OCI-LY1 (cell line): ENCODE results near the gene TOR1B.

Experiments
- H2AFZ ChIP-seq: fragments of 200-600 bp; sonication (generic), shearing (Covaris generic); 2 replicates; pipeline ENCODE4 v1.6.0; 2014; ENCODE audit warnings: antibody characterized with exemption, mild to moderate bottlenecking, low read length
- H3F3A ChIP-seq: fragments of 200-600 bp; sonication (generic), shearing (Covaris generic); 2 replicates; pipeline ENCODE4 v1.6.0; 2014; ENCODE audit warnings: mild to moderate bottlenecking, antibody characterized with exemption, low read length, moderate library complexity; ENCODE audit not compliant: insufficient read depth
- H3K27ac ChIP-seq: fragments of 200-600 bp; sonication (generic); 2 replicates; pipeline ENCODE4 v1.5.1; 2014; ENCODE audit warnings: low read length, mixed run types, mild to moderate bottlenecking, low read depth; ENCODE audit not compliant: poor library complexity, severe bottlenecking
- H3K27me3 ChIP-seq: fragments of 200-600 bp; sonication (generic); 2 replicates; pipeline ENCODE4 v1.6.0; 2014; ENCODE audit warnings: antibody characterized with exemption, mild to moderate bottlenecking, low read length, moderate library complexity; ENCODE audit not compliant: insufficient read depth
- H3K36me3 ChIP-seq: fragments of 200-600 bp; sonication (generic); 2 replicates; pipeline ENCODE4 v1.6.1; 2014; ENCODE audit warnings: mild to moderate bottlenecking, antibody characterized with exemption, low read length, moderate library complexity, mixed read lengths; ENCODE audit not compliant: insufficient read depth
- H3K4me1 ChIP-seq: fragments of 200-600 bp; sonication (generic); 2 replicates; pipeline ENCODE4 v1.5.1; 2014; ENCODE audit warnings: mild to moderate bottlenecking, low read length, moderate library complexity; ENCODE audit not compliant: insufficient read depth, severe bottlenecking
- H3K4me2 ChIP-seq: fragments of 200-600 bp; sonication (generic), shearing (Covaris generic); 2 replicates; pipeline ENCODE4 v1.6.1; 2014; ENCODE audit warnings: low read length
- H3K4me3 ChIP-seq: fragments of 200-600 bp; sonication (generic); 2 replicates; pipeline ENCODE4 v1.5.1; 2014; ENCODE audit warnings: low read length, low read depth, mild to moderate bottlenecking, mixed read lengths; ENCODE audit not compliant: poor library complexity, severe bottlenecking
- H3K79me2 ChIP-seq: fragments of 200-600 bp; shearing (Covaris generic); 2 replicates; pipeline ENCODE4 v1.6.1; 2016; ENCODE audit warnings: mixed run types, low read length, mixed read lengths; ENCODE audit not compliant: insufficient read depth
- H3K9ac ChIP-seq: fragments of 200-600 bp; sonication (generic), shearing (Covaris generic); 2 replicates; pipeline ENCODE4 v1.6.1; 2014; ENCODE audit warnings: mild to moderate bottlenecking, low read length, mixed read lengths
- H3K9me2 ChIP-seq: fragments of 200-600 bp; sonication (generic), shearing (Covaris generic); 2 replicates; pipeline ENCODE4 v1.6.1; 2014; ENCODE audit warnings: low read depth, mild to moderate bottlenecking, low read length, mixed read lengths
- H3K9me3 ChIP-seq: fragments of 200-600 bp; shearing (Covaris generic); 2 replicates; pipeline ENCODE4 v1.6.1; 2014; ENCODE audit warnings: low read length, mixed read lengths
- H4K20me1 ChIP-seq: fragments of 200-600 bp; sonication (generic), shearing (Covaris generic); 2 replicates; pipeline ENCODE4 v1.6.0; 2016; ENCODE audit warnings: mild to moderate bottlenecking, low read length; ENCODE audit not compliant: insufficient read depth
- EZH2 ChIP-seq: fragments of 200-600 bp; sonication (generic), shearing (Covaris generic); IDR thresholded peaks from 2 replicates; pipeline ENCODE4 v1.8.0; 2017; ENCODE audit warnings: borderline replicate concordance, mixed run types, mild to moderate bottlenecking, antibody characterized with exemption, low read length, moderate library complexity, mixed read lengths
- TF ChIP-seq, protein P1 (sequence below): fragments of 200-600 bp; sonication (generic), shearing (Covaris generic); IDR thresholded peaks from 2 replicates; pipeline ENCODE4 v1.5.1; 2017; ENCODE audit warnings: mild to moderate bottlenecking, antibody characterized with exemption, low read length, moderate library complexity, mixed read lengths

The TOR1B gene

DNA sequence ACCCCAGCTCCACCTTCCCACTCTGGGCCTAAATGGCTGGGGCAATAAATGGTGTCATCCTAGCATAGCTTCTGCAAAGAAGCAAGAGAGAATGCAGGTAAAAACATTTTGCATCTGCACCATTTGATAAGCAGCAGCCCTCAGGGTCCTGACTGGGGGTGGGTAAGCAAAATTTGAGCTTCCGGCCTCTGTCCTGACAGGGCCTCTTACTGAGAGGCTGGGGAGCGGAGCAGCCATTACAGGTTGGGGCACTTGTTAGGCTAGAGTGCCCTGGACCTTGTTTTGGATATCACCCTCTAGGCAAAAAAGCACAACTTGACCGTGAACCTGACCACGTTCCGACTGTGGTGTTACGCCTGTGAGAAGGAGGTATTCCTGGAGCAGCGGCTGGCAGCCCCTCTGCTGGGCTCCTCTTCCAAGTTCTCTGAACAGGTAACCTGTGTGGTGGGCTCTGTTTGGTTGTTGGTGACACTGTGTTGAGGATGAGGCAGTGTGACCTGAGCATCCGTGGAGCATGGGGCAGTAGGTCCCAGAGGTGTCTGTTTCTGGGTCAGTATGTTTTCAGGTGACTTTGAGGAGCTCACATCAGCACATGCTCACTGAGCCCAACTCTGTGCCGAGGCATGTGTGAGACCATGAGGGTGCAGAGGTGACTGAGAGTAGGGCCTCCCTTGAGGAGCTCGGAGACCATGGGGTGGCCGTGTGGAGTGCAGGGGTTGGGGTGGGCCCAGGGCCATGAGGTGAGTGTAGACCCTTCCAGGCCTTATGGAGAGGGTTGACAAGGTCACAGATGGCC lies 55.4 kb downstream of the TOR1B start:
- H3K79me2 ChIP-seq = no peaks in the 10 kb centered on the region
- no peaks in the 10 kb centered on the region for H3K4me1 ChIP-seq
- no peaks in the 10 kb centered on the region for H3K9me3 ChIP-seq
- no peaks in the 10 kb centered on the region for H3K9me2 ChIP-seq
- H3K27ac ChIP-seq = no peak overlapping the region
- TF ChIP-seq, protein P1, sequence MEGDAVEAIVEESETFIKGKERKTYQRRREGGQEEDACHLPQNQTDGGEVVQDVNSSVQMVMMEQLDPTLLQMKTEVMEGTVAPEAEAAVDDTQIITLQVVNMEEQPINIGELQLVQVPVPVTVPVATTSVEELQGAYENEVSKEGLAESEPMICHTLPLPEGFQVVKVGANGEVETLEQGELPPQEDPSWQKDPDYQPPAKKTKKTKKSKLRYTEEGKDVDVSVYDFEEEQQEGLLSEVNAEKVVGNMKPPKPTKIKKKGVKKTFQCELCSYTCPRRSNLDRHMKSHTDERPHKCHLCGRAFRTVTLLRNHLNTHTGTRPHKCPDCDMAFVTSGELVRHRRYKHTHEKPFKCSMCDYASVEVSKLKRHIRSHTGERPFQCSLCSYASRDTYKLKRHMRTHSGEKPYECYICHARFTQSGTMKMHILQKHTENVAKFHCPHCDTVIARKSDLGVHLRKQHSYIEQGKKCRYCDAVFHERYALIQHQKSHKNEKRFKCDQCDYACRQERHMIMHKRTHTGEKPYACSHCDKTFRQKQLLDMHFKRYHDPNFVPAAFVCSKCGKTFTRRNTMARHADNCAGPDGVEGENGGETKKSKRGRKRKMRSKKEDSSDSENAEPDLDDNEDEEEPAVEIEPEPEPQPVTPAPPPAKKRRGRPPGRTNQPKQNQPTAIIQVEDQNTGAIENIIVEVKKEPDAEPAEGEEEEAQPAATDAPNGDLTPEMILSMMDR = no peak
- TF ChIP-seq EZH2 = no peak
- no peak overlapping the region for H3K4me2 ChIP-seq
- H3F3A ChIP-seq = no peaks in the 10 kb centered on the region
- H3K36me3 ChIP-seq = peaks cover 23% of the 10 kb centered on the region; the same call in 1 of the 2 replicates
- no peak overlapping the region for H3K4me3 ChIP-seq
- H3K9ac ChIP-seq = no peak overlapping the region
- H2AFZ ChIP-seq = no peak overlapping the region
- no peaks in the 10 kb centered on the region for H3K27me3 ChIP-seq
- H4K20me1 ChIP-seq = no peaks in the 10 kb centered on the region
